Activated B cell treated with CpG ODN at 0.5 μM for 24 hours (primary cell): ENCODE measurements around the gene TSG101. TPM values are rescaled to one million over a fixed set of nuclear protein-coding genes. Genes with fewer than 3 reads are reported as not detected.
A peak's percentile ranks its signal among the peaks of the same experiment; 100 is the strongest.

Experiments used
- ATAC-seq: fragments of 200-7000 bp; cut with Tn5 transposase; one replicate; pipeline ENCODE4 v1.10.0; 2021; ENCODE audit warnings: low read depth, mild to moderate bottlenecking, moderate library complexity
- CTCF ChIA-PET: fragments of 350-600 bp; sonication (Branson Sonifier 250); formaldehyde crosslinking; loops from one replicate; lab custom pipeline; 2021; ENCODE audit warnings: antibody characterized with exemption; lab: Charles Lee
- POLR2A ChIA-PET: fragments of 350-600 bp; sonication (Branson Sonifier 250); formaldehyde crosslinking; loops from one replicate; lab custom pipeline; 2021; ENCODE audit warnings: antibody characterized with exemption; lab: Charles Lee
- DNase-seq: peaks from one replicate; pipeline ENCODE4 v3.0.0; 2022
- H3K27ac Mint-ChIP-seq: one replicate; pipeline ENCODE4 v1.8.0; 2020; ENCODE audit warnings: mixed read lengths
- H3K27me3 Mint-ChIP-seq: one replicate; pipeline ENCODE4 v1.8.0; 2021; ENCODE audit warnings: mixed read lengths
- H3K36me3 Mint-ChIP-seq: one replicate; pipeline ENCODE4 v1.8.0; 2021; ENCODE audit warnings: low read depth, mixed read lengths
- H3K4me1 Mint-ChIP-seq: one replicate; pipeline ENCODE4 v1.8.0; 2021; ENCODE audit warnings: mixed read lengths
- H3K4me3 Mint-ChIP-seq: one replicate; pipeline ENCODE4 v1.8.0; 2020; ENCODE audit warnings: mild to moderate bottlenecking, mixed read lengths
- H3K9me3 Mint-ChIP-seq: one replicate; pipeline ENCODE4 v1.8.0; 2020; ENCODE audit warnings: mixed read lengths
- intact Hi-C: fragments of 100-400 bp; cut with micrococcal nuclease; formaldehyde crosslinking; loops from one replicate; pipeline ENCODE4 v1.15.1; 2024
- total RNA-seq: library from RNA; stranded (reverse); gene quantifications from 2 replicates; pipeline ENCODE4 v1.2.3, GENCODE V29; 2022
- TF ChIP-seq, protein P1 (sequence below): fragments of 200-600 bp; IDR thresholded peaks from one replicate; pipeline ENCODE4 v1.8.0; 2022; ENCODE audit warnings: antibody characterized with exemption, mild to moderate bottlenecking

The TSG101 gene, protein sequence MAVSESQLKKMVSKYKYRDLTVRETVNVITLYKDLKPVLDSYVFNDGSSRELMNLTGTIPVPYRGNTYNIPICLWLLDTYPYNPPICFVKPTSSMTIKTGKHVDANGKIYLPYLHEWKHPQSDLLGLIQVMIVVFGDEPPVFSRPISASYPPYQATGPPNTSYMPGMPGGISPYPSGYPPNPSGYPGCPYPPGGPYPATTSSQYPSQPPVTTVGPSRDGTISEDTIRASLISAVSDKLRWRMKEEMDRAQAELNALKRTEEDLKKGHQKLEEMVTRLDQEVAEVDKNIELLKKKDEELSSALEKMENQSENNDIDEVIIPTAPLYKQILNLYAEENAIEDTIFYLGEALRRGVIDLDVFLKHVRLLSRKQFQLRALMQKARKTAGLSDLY
- total RNA-seq, result 45.3 and 47.2 TPM in 2 replicates

DNA sequence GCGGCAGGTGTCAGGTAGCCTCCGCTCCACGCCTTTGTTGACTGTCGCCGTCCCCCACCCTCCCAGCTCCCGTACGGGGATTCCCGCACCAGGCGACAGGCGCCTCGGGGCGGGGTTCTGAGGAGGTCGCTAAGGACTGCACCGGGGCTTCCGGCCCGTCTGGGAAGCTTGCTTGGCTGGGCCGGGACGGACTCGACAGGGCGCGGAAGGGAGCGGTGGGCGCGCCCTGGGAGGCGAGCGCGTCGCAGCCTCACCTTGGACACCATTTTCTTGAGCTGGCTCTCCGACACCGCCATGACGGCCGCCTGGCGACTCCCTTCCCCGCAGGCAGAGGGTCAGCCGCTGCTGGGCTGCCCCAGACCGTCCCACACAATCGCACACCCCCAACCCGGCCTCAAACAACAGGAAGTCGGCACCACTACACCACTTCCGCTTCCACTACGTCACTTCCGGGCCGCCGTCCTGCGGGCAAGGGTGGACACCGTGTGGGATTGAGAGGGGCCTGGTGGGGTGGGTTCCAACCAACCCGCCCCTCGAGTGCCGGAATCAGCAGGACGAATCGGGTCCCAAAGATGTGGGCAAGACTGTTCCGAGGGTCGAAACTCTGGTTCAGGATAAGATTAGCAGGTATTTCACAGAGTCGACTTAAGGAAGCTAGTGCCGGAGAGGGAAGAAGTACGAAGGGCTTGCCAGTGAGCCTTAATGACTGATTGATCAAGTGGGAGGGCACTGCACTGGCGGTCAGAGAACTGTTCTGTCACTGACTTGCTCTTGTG lies at the start of gene TSG101:
Gene TSG101 (minus strand): TSS at position 422 of the 776 bp plus-strand sequence. CDS start 126 bp downstream, at position 296.
- ChIA-PET POLR2A (interaction anchor here (0.7 to 2.2 kb wide), 25 partner anchors 9 to 1789 kb away, joined by 3 to 53 read pairs (median 5); partner anchors contain the start of genes GTF2H1, HPS5, LDHA and SAAL1), CTCF (interaction anchor here (0.9 to 1.6 kb wide), 4 partner anchors 14 to 201 kb away, joined by 3 to 5 read pairs (median 4); no protein-coding TSS in a partner anchor)
- Mint-ChIP-seq H3K36me3 (peaks cover 35% of the 10 kb centered on the region), H3K9me3 (no peaks in the 10 kb centered on the region), H3K4me1 (peaks cover 44% of the 10 kb centered on the region), H3K27ac (peak within 1 kb of the TSS; percentile 100), H3K27me3 (no peaks in the 10 kb centered on the region), H3K4me3 (peak within 1 kb of the TSS; percentile 100)
- intact Hi-C loops, result loop anchor here (1.0 to 10.0 kb wide), 11 partner anchors 39 to 1250 kb away; partner anchors contain the start of genes GTF2H1, HPS5, NUCB2 and SAA2
- TF ChIP-seq, protein P1, sequence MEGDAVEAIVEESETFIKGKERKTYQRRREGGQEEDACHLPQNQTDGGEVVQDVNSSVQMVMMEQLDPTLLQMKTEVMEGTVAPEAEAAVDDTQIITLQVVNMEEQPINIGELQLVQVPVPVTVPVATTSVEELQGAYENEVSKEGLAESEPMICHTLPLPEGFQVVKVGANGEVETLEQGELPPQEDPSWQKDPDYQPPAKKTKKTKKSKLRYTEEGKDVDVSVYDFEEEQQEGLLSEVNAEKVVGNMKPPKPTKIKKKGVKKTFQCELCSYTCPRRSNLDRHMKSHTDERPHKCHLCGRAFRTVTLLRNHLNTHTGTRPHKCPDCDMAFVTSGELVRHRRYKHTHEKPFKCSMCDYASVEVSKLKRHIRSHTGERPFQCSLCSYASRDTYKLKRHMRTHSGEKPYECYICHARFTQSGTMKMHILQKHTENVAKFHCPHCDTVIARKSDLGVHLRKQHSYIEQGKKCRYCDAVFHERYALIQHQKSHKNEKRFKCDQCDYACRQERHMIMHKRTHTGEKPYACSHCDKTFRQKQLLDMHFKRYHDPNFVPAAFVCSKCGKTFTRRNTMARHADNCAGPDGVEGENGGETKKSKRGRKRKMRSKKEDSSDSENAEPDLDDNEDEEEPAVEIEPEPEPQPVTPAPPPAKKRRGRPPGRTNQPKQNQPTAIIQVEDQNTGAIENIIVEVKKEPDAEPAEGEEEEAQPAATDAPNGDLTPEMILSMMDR, result no peak
- ATAC-seq (peak; percentile 84), DNase-seq (peak; percentile 95)

DNA sequence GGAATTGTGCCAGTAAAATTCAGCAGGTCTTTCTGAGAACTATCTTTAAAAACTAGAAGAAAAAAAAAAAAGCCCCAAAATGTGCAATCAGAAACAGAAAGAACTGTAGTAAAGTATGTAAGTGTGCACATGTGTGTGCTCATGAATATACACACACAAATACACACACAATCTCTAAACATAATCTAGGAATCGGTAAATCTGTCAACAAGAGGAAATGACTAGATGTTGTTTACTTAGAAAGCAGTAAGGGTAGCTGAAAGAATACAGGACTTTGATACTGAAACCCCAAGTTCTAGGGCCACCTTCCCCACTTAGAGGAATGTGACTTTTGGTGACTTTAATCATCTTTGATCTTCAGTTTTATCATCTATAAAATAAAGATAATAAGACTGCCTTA lies 48.6 kb upstream of the TSG101 start:
- H3K9me3 Mint-ChIP-seq, result no peaks in the 10 kb centered on the region
- DNase-seq, result no peak
- TF ChIP-seq, protein P1, result no peak
- H3K4me1 Mint-ChIP-seq, result no peaks in the 10 kb centered on the region
- H3K4me3 Mint-ChIP-seq, result no peak overlapping the region
- ChIA-PET POLR2A (no interaction called here), CTCF (no interaction called here)
- H3K27ac Mint-ChIP-seq, result no peak overlapping the region
- H3K27me3 Mint-ChIP-seq, result no peaks in the 10 kb centered on the region
- intact Hi-C loops, result no loop called here
- no peak for ATAC-seq
- H3K36me3 Mint-ChIP-seq, result peaks cover 62% of the 10 kb centered on the region

DNA sequence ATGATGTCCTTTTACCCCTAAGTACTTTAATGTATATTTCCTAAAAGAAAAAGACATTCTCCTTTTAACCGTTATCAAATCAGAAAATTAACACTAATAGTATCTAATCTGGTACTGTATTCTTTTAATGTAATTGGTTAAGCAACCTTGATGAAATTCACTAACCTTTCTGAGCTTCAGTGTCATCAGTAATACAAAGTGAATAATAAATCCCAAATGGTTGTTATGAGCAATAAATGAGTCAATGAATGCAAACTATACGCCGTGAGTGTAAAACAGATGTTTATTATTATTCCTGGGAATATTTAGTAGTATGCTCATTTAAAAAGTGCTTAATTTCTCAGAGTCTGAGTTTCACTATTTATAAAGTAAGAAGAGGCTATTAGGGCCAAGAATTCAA lies 40.3 kb upstream of the TSG101 start:
- Mint-ChIP-seq H3K36me3 (peaks cover 52% of the 10 kb centered on the region), H3K27ac (no peak overlapping the region), H3K27me3 (no peaks in the 10 kb centered on the region), H3K4me3 (no peak overlapping the region), H3K4me1 (no peaks in the 10 kb centered on the region), H3K9me3 (no peaks in the 10 kb centered on the region)
- no peak for DNase-seq
- ATAC-seq, result no peak
- intact Hi-C loops, result no loop called here
- TF ChIP-seq, protein P1, result no peak
- ChIA-PET POLR2A (no interaction called here), CTCF (interaction anchor here (0.9 kb wide), 1 partner anchor 165 kb away, joined by 3 read pairs; no protein-coding TSS in a partner anchor)

DNA sequence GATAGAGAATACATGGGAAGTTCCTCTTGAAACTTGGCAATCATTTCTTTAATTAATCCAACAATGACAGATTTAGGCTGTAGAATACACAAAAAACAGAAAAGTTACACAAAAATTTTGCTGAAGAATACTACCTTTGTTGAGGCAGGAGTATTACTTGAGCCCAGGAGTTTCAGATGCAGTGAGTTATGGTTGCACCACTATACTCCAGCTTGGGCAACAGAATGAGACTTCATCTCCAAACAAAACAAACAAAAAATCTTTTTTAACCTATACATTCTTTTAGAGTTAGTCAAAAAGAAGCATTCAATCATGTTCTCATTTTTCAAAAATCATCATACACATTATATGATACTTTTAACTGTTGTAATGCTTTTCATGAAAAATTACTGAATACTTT lies 39.7 kb upstream of the TSG101 start:
- ATAC-seq, result no peak
- Mint-ChIP-seq H3K27me3 (no peaks in the 10 kb centered on the region), H3K4me1 (no peaks in the 10 kb centered on the region), H3K27ac (no peak overlapping the region), H3K4me3 (no peak overlapping the region), H3K36me3 (peaks cover 49% of the 10 kb centered on the region), H3K9me3 (no peaks in the 10 kb centered on the region)
- TF ChIP-seq, protein P1, result no peak
- ChIA-PET POLR2A (no interaction called here), CTCF (interaction anchor here (0.9 kb wide), 1 partner anchor 165 kb away, joined by 3 read pairs; no protein-coding TSS in a partner anchor)
- no peak for DNase-seq
- intact Hi-C loops, result no loop called here

DNA sequence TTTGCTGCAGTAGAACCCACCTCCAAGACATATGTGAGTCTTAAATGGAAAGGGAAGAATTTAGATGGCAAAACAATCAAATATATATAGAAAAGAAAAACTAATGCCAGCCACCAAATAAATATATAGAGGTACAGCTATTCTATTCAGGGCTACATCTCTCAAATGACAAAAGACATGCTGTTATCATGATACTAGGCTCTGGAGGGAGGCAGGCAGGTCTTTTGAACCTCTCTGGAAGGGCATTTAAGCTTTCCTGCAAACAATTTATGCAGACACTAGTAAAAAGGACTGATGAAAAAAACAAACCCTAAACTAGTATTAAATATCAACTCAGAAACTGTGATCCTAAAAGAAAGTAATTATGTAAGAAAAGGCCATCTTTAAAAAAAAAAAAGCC lies 37.4 kb upstream of the TSG101 start:
- ChIA-PET POLR2A (no interaction called here), CTCF (no interaction called here)
- Mint-ChIP-seq H3K4me3 (no peak overlapping the region), H3K36me3 (peaks cover 44% of the 10 kb centered on the region), H3K4me1 (no peaks in the 10 kb centered on the region), H3K27me3 (no peaks in the 10 kb centered on the region), H3K9me3 (no peaks in the 10 kb centered on the region), H3K27ac (no peak overlapping the region)
- ATAC-seq, result no peak
- intact Hi-C loops, result no loop called here
- TF ChIP-seq, protein P1, result no peak
- DNase-seq, result no peak
